ENCODE results near the gene BTBD7.

BTBD7 gene

DNA sequence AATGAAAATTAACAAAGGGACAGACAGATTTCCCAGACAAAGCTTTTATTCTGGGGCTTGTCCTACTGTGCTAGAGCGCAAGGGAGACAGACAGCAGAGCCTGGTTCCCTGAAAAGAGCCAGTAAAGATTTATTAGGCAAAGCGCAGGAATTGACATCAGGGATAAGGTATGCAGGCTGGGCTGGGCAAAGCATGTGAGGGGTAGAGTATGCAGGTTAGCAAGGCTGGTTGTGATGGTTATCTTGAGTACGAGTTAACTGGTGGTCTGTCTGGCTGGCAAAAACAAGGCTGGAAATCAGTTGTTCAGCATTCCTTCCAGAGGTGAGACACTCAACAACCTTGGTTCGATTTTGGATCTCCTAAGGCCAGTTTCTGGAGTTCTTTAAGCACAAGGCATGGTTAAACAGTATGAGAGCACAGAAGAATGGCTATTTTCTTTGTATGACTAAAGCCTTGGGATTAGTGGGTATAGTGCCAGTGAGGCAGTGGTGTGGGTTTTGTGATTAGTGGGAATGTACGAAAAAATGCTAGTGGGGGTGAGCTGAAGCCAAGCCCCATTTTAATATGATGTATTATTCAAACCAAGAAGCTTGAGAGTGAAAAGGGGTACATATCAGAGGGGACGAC lies 30.9 kb downstream of the BTBD7 start:
- no peak for DNase-seq

DNA sequence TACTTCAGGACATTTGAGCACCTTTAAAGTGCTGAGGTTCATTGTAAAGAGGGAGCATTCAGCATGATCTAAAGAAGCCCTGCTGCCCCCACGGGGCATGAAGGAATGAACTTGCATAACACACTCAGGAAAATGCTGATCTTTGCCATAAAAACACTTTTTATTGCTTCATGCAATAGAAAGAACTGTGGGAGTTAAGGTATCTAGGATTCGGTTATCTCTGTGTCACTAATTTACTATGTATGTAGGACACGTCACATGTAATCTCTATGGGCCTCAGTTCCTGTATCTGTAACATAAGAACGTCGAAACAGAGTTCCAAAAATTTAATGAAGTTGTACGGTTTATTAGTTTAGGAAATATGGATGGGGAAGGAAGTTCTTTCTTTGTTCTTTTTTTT lies 33.0 kb downstream of the BTBD7 start:
- DNase-seq = no peak

DNA sequence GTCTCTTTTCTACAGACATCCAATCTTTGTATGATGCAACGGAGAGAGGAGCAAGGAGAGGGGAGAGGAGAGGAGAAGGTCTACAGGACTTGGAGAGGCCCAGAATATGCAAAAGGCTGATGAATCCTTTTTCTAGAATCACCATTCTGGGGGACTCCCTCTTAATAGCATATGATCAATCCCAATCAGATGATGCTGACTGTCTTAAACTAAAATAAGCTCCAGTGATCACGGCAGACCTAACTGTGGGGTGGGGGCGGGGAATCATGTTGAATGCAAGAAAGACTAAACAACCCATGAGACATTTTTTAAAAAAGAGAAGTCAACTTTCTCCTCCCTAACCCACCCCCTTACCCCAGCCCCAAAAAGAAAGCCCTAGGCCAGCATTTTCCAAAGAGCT lies 33.4 kb downstream of the BTBD7 start:
- DNase-seq = no peak

DNA sequence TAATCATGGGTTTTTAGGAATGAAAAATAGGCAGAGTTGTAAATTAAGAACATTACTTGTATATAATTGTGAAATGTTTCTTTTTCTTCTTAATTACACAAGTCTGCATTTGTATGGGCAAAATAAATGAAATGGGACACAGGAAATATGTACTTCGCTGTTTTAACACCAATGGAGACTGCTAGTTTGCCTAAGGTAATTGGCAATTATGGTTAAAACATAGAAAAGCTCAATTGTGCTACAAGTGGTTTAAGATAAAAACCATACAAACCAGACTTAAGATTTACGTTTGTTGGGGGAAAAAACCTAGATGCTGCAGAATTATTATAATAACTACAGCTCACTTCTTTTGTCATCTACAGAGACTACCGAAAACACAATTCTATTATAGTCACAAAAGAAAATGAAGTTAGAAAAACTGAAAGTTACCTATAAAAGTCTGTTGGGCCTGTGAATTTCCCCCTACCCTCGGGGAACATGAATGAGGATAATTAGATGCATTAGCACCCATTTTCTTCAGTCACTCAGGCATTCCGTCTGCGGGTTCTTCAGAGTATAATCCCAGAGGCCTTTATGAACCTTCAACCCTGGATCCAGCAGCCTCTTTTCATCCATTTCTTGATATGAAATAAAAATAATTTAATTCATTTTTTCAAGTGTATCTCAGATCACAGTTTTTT lies 37.2 kb downstream of the BTBD7 start:
- no peak for DNase-seq

DNA sequence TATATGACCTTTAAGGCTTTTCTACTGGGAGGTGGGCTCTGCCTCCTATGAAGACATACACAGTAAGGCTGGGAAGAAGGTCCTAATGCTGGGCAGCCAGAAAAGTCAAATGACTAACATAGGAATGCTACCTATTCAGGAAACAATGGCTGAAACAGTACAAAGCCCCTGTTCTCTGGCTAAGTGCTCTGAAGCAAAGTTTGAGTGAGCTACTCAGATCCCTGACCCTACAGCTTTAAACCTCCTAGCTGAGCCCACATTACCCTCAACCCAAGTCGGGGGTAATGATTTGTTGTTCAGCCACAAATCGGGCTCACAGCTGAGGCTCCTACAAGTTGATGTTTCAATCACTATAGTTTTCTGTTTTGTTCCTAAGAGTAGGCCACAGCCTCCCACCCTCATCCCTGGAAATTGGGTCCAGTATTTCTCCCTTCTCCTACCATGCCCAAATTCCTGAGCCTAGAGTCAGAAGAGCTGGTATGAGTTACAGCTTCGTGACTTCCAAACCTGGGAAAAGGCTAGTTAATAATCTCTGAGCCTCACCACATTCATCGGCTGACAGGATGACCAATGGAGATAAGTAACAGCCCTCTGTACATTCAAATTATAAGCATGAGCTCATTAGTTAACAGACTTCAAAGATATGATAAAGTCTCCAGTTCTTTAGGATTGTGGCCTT lies 46.5 kb downstream of the BTBD7 start:
- no peak for DNase-seq

DNA sequence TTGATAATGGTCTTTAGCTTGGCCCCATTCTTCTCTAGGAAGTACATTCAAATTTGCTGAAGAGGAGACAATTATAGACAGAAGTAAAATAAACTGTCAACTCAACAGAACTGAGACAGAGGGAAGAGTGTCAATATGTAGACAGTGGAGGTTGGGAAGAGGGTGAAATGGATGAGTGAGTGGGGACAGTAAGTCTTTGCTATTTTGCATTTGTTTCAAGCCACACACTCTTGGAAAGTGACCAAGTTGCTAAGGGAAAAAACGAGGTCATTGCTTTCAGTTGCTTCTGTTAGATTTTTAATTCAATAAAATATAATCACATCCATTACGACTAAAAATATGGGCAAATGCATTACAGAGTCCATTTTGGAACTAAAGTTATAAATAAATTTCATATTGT lies 47.8 kb downstream of the BTBD7 start:
- no peak for DNase-seq

DNA sequence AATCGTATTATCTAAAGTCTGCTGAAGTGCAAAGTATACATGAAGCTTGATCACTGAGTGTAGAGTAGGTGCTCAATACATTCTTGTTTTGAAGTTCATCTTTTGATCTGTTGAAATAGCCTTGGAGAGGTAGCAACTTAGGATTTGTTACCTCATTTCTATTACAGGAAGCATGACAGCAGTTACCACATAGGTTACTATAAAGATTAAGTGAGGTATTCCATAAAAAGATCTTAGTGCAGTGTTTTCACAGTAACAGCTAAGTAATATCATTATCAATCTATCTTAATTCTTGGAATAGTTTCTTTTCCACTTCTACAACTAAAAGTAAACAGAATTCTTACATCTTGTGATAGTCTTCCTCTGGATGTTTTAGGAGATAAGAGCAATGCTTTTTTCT lies 50.9 kb downstream of the BTBD7 start:
- no peak for DNase-seq

DNA sequence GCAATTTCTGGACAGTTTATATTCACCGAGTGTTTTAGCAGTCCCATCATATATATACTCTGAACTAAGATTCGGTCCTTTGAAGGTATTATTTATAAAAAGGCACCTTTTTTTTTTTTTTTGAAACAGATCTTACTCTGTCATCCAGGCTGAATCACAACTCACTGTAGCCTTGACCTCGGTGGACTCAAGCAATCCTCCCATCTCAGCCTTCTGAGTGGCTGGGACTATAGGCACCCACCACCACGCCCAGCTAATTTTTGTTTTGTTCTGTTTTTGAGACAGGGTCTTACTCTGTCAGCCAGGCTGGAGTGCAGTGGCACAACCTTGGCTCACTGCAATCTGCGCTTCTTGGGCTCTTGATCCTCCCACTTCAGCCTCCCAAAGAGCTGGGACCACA lies 52.1 kb downstream of the BTBD7 start:
- no peak for DNase-seq

DNA sequence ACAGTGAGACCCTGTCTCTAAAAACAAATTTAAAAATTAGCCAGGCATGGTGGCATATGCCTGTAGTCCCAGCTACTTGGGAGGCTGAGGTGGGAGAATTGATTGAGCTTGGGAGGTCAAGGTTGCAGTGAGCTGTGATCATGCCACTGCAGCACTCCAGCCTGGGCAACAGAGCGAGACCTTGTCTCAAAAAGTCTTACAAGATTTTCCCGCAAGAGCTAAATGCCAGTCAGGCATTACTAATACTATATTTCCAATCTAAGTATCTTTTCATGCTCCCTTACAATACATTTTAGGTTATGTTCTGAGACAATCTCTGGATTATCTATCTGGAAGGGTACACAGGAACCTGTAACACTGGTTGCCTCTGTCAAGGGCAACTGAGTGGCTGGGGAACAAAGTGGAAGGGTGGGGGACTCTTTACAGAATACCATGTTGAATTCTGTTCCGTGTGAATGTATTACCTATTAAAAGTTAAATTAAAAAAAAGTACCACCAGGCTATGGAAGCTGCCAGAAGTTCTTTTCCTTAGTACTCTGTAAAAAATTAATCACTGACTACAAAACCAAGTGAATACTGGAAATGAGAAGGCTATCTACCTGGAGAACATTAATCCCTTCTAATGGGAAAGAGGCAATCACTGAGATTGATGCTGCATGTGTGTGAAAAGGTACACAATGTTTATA lies 56.7 kb downstream of the BTBD7 start:
- no peak for DNase-seq

DNA sequence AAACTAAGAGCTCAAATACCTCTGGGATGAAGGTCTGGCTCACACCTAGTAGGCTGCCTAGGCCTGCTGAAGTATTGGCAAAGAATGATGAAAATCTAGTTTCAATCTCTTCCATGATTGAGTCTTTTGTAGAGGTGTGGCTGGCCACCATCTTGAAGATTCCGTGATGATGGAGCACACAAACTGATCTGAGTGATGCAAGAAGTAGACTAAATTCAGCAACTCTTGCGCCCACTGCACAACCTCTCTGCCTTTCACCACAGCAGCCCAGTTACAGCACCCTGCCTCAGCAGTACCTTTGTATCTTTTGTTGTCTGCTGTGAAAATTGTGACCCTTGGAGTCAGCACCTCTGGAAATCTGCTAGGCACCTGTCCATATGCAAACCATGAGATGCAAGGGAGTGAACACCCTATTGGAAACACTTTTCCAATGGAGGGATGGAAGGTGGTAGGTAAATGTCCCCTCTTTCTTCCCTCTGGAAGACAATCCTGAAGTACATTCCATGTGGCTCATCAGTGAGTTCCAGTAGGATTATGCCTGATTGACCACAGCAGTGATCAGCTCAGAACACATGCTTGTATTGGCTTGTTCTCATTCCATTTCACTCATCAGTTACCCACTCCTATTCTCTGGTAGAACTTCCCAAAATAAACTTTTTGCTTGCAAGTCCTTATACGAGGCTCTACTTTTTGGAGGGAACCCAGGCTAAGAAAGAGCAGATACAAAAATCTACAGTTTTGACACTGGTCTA lies 58.6 kb downstream of the BTBD7 start:
- no peak for DNase-seq

DNA sequence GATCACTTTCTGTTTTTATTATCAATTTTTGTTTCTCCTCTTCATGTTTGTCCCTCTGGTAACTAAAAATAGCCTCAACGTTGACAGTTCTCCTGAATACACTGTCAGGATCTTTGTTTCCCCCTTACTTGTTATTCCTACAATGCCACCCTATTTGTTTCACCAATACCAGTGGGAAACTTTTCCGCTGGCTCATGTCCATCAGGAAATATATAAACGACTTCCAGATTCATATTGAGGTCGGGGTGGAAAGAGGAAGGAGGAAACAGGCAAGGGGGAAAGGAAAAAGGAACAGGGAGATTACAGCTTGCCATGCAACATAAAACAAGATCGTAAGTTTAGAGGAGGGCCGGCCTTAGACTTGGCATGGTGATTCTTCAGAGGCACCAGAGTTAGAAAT lies 61.7 kb downstream of the BTBD7 start:
- DNase-seq = no peak

DNA sequence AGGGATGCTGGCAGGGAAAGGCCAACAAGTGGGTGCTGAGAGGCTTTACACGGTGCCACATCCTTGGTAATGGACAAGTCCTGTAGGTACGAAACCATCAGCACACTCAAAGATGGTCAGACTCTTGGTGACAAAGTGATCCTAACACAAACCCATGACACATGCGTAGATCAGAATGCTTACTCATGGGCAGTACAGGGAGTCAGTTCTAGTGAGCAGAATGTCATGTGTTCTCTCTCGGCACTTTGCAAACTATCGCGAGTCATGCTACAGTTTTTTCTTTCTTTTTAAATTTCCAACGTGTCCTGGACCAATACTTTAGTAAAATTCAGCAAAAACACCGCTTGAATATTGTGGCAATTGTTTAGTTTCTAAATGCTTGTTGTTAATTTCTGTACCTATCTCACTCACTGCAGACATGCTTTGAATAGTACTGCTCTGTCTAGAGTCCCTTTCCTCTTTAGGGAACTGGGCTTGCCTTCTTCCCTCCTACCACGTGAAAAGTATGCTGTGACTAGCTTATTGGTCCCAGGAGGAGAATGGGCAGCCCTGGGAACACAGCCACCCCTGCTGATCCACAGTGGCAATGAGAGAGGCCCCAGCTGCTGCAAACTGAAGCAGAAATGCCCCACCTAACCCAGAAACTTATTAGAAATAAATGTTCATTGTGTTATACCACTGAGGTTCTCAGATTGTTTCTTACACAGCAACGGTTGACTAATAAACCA lies 63.3 kb downstream of the BTBD7 start:
- no peak for DNase-seq

DNA sequence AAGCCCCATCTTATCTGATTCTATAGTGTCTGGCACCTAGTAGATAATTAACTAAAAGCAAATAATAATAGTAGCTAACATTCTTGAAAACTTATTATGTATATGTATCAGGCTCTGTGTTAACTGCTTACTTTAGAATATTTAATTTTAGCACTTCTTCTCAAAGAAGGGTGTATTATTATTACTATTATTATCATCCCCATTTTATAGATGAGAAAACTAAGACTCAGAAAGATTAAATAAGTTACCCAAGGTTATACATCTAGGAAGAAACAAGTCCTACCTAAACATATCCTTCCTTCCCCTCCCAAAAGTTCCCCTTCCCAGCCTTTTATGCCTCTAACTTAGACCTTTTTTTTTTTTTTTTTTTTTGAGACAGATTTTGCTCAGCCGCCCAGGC lies 64.4 kb downstream of the BTBD7 start:
- no peak for DNase-seq

DNA sequence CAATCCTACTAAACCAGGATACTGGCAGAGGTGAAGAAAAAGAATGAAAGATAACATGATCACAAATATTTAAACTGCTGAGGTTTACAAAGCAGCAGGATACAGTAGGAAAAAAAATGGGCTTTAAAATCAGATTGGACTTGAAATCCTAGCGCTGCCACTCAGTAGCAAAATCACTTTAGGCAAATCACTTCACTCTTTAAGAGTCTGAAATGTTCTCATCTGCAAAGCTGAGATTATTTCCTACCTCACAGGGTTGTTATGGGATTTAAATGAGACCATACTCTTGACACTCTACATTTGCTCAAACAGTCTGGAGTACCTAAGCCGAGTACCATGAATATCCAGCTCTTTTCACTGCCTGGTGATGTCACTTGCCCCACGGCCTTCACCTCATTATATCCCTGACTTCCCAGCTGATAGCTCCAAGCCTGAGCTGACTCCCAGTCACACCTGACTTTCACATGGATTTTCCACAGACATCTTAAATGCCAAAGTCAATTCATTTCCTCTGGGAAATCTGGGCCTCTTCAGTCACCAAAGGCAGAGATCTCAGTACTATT lies 65.6 kb downstream of the BTBD7 start:
- DNase-seq = no peak

DNA sequence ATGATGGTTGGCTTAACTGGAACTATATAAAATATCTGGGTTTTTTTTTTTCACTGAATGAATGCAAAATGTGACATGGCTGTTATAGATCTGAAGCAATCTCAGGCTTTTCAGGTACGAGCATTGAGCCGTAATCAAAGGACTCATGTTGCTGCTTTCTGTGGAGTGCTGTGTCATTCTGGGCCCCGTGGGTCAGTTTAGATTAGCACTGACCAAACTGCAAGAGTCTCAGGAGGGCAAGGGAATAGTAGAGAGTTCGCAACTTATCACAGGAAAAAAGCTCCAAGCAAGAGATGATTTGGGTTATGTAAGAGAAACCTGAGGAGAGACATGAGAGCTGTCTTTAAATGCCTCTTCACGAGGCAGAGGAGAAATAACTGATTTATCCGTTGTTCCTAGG lies 66.7 kb downstream of the BTBD7 start:
- DNase-seq = no peak

DNA sequence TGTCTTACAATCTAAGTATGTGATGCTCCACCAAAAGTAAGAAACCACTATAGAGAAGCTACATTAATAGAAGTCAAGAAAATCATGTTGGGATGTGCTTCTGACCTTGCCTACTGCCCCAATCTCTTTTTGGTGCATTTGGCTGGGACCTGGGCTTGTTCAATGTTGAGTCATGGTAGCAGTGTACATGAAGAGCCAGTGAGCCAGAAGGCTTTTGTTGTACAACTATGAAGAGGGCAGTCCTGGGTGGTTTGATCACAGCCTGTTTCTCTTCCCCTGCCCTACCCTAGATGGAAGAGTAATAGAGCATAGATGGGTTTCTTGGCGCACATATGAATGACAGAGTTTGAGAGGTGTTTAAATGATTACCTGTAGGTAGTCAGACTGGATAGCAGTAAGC lies 69.4 kb downstream of the BTBD7 start:
- DNase-seq = no peak

DNA sequence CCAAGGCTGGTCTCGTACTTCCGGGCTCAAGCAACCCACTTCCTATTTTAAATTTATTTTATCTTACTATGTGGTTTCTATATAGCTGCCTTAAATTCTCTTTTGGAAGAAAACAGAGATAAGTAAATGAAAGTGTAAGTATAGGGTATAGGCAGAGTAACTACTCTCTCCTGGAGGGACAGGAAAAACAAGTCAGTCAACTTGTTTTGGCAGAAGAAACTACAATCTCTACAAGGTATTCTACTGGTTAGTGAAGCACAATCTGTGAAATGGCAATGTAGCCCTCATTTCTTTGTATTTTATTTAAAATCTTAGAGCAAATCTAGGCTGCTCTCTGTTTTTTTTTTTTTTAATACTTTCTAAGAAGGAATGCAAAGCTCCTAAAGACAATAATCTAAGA lies 70.4 kb downstream of the BTBD7 start:
- DNase-seq = no peak

DNA sequence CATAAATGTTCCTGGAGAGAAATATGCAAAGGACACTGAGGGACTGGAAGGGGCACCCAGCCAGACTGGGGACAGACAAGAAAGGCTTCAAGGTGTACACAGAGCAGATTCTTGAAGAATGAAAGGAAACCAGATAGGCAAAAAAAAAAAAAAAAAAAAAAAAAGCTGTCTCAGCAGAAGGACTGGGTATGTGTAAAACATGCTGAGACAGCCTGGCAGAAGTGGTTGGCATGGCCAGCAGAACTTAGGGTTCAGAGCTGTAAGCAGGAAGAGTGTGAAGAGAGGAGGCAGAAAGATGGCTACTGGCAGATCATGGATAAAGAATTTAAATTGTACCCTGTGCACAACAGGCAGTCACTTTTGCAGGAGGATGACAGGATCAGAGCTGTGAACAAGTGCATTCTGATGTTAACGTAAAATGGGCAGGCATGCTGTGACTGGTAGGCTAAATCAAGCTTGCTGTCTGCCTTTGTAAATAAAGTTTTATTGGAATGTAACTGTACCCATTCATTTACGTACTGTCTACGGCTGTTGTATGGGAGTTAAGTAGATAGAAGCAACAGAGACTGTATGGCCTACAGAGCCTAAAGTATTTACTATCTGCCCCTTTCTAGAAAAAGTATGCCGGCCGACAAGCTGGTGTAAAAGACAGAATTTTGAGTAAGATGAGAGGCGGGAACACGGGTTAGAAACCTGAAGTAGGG lies 83.6 kb downstream of the BTBD7 start:
- no peak for DNase-seq

DNA sequence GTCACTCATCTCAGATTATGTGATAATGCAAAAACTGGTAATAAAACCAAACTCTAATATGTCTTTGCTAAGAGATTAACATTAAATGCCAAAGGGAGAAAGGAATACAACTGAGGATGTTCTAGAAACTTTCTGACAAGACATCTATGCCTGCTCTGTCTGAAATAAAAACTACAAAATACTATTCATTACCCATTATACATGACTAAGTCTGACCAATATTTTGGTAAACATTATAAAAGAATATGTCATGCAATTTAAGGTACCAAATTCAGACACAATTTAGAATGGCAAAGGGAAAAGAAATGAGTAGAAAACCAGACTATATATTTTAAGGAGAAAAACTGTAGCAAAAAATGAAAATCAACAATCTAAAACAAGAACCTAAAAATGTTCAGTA lies 86.3 kb downstream of the BTBD7 start:
- DNase-seq = no peak

DNA sequence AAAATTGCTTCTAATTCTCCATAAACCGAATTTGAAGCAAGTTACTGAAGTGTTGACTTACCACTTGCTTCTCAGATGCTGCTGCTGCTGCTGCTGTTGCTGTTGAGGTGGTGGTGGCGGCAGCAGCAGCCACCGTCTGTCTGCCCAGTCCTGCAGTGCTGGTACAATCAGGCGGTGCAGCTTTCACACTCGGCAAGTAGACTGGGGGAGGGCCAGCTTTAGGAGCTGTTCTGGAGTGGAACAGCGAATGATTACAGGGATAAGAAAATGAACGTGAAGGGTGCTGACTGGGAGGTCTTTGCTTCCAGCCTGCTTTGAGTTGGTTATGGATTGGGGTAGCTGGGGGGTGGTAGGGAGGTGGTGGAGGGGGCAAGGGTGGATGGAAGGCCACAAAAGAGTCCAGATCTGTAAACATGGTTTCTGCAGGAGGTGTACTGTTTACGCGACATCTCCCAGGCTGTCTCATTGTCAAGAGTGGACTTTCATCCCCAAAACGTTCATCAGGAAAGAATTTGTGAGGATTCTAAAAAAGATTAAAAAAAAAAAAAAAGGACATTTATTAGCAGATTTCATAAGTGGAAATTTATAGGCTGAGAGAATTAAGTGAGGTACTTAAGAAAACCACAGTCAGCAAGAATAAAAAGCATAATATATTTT lies 86.9 kb downstream of the BTBD7 start:
- no peak for DNase-seq

DNA sequence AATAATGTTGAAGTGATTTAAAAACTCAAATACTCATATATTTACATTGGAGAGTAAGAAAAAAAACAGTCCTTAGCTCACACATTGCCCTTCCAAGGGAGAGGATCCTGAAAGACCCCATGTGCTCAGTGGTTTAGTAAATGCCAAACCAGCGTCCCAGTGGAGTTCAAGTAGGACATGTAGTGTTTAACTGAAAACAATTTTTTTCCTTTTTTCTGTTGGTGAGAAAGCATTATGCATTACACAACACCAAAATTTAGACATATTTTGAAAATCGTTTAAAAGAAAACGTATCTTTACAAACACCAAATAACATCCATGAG lies 92.2 kb downstream of the BTBD7 start:
- DNase-seq = no peak
